Spleen (tissue), 11 donors: ENCODE data around the gene AUP1. TPM values are rescaled to one million over a fixed set of nuclear protein-coding genes. Genes with fewer than 3 reads are reported as not detected.

Source experiments
- DNase-seq: peaks from one replicate; pipeline ENCODE4 v3.0.0-alpha.2; 2020
- H3K27ac ChIP-seq, 8 donors: fragments of 200-600 bp; sonication (generic) in 7 of 8; 1 replicate in 4 of 8; 2 replicates in 4 of 8; pipeline versions ENCODE4 v1.5.0 to v1.8.0; 2016 to 2021; ENCODE audit warnings: inconsistent platforms in 4 of 8, mild to moderate bottlenecking in 4 of 8, moderate library complexity in 1 of 8
- H3K27me3 ChIP-seq, 7 donors: fragments of 200-600 bp; sonication (generic) in 6 of 7; replicated peaks in 1 of 7; 1 replicate in 4 of 7; 2 replicates in 3 of 7; pipeline versions ENCODE4 v1.5.0 to v1.8.0; 2016 to 2021; ENCODE audit warnings: inconsistent platforms in 3 of 7, mild to moderate bottlenecking in 1 of 7
- H3K36me3 ChIP-seq, 6 donors: fragments of 200-600 bp; sonication (generic) in 5 of 6; 1 replicate in 4 of 6; 2 replicates in 2 of 6; pipeline versions ENCODE4 v1.5.0 to v1.8.0; 2016 to 2021; ENCODE audit warnings: inconsistent platforms in 2 of 6
- H3K4me1 ChIP-seq, 6 donors: fragments of 200-600 bp; sonication (generic) in 5 of 6; 1 replicate in 3 of 6; 2 replicates in 3 of 6; pipeline versions ENCODE4 v1.5.0 to v1.8.0; 2016 to 2021; ENCODE audit warnings: inconsistent platforms in 3 of 6
- H3K4me3 ChIP-seq, 8 donors: fragments of 200-600 bp; sonication (generic) in 7 of 8; 1 replicate in 4 of 8; 2 replicates in 4 of 8; pipeline versions ENCODE4 v1.5.0 to v1.8.0; 2016 to 2021; ENCODE audit warnings: inconsistent platforms in 4 of 8, mild to moderate bottlenecking in 4 of 8, moderate library complexity in 2 of 8
- H3K9me3 ChIP-seq, 8 donors: fragments of 200-600 bp; sonication (generic) in 7 of 8; 1 replicate in 4 of 8; 2 replicates in 4 of 8; pipeline versions ENCODE4 v1.5.0 to v1.8.0; 2016 to 2021; ENCODE audit warnings: inconsistent platforms in 4 of 8
- POLR2A ChIP-seq, 3 donors: fragments of 450-650 bp; IDR thresholded peaks; one replicate each; pipeline ENCODE4 v1.5.1; 2017; ENCODE audit warnings: antibody characterized with exemption in 3 of 3, mild to moderate bottlenecking in 1 of 3
- POLR2AphosphoS5 ChIP-seq, 3 donors: sonication (generic); formaldehyde crosslinking; IDR thresholded peaks; one replicate each; pipeline ENCODE4 v1.5.1; 2017; ENCODE audit warnings: antibody characterized with exemption in 3 of 3
- WGBS, 5 donors: extraction: QIAGEN DNeasy Blood & Tissue Kit in 3 of 5; methylation state at CpG; one replicate each; pipeline versions ENCODE4 v1.1.5 to v1.1.7; 2013 to 2018; 5-methylcytosine and 5-hydroxymethylcytosine counted together
- intact Hi-C: fragments of 100-400 bp; cut with DNase I; formaldehyde crosslinking; loops from one replicate; pipeline ENCODE4 v1.15.0; 2023; ENCODE audit warnings: low total_unique reads
- polyA plus RNA-seq, 3 donors: library from polyadenylated mRNA; stranded (reverse); fragments of 200-250 nt; gene quantifications; one replicate each; pipeline ENCODE4 v1.2.1, GENCODE V29; 2013
- total RNA-seq, 7 donors: library from RNA; depleted of rRNA in 3 of 7; stranded (reverse); fragments of >200 nt in 3 of 7; fragmentation: NEBNext Ultra II Directional in 4 of 7; extraction: Animal tissue kit (Norgen Biotek cat#: 25700) in 4 of 7; gene quantifications; one replicate each; pipeline versions ENCODE4 v1.1.0 to v1.2.1, GENCODE V29; 2016 to 2021
- TF ChIP-seq, protein P1 (sequence below), 11 experiments: fragments of 200-600 bp in 7 of 11; fragments of 450-650 bp in 4 of 11; sonication (generic) in 4 of 11; IDR thresholded peaks in 8 of 11; conservative IDR thresholded peaks in 3 of 11; 1 replicate in 7 of 11; 2 replicates in 4 of 11; pipeline versions ENCODE4 v1.4.0 to v1.8.0; 2016 to 2021; ENCODE audit warnings: antibody characterized with exemption in 11 of 11, inconsistent platforms in 4 of 11, mild to moderate bottlenecking in 1 of 11
- donor health status: healthy with polysubstance abuse.
- donor health status: DM: no; HTN: no; CAD: no; lungs with moderate emphysema.
- donor health status: DM: no; HTN: no; CAD: no.
- donor health status: Bipolar disorder and iron deficiency.
- donor health status: healthy.
- donor health status: DM: no; HTN: no; CAD: no.
- donor health status: DM: yes; HTN: yes; CAD: no.

AUP1 gene
- total and polyA plus RNA-seq, 10 donors: 107 to 226 (median 135) TPM

DNA sequence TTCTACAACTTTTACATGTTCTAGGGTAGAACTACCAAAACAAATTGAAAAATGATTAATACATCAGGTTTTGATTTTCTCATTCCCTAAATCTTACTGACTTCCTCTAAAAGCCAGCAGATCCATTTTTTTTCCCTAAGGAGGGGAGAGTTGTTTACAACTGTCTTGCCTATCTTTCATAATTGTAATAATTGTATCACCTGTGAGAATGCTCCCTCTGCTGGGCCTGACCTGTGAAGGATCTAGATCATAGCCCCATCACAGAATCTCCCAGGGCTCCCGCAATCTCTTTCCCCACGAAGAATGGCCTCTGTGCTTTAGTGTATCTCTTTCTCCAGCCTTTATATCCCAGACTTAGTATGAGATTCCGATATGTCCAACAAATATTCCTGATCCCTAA, 15.1 kb upstream of the AUP1 start:
- Histone ChIP-seq H3K36me3 (no peaks in the 10 kb centered on the region), H3K4me3 (no peak overlapping the region), H3K9me3 (no peaks in the 10 kb centered on the region), H3K4me1 (peaks cover 4 to 31% (median 16%) of the 10 kb centered on the region in 6 donors), H3K27me3 (peaks cover 0 to 23% (median 12%) of the 10 kb centered on the region in 7 donors), H3K27ac (no peak overlapping the region)
- 85 to 93% (median 89%) methylated on average over 3 of the region's 3 CpGs for WGBS, 5 donors
- TF ChIP-seq POLR2A (IDR thresholded peaks at IDR 0.05) (no peak), POLR2AphosphoS5 (IDR thresholded peaks at IDR 0.05) (no peak)
- TF ChIP-seq, protein P1, sequence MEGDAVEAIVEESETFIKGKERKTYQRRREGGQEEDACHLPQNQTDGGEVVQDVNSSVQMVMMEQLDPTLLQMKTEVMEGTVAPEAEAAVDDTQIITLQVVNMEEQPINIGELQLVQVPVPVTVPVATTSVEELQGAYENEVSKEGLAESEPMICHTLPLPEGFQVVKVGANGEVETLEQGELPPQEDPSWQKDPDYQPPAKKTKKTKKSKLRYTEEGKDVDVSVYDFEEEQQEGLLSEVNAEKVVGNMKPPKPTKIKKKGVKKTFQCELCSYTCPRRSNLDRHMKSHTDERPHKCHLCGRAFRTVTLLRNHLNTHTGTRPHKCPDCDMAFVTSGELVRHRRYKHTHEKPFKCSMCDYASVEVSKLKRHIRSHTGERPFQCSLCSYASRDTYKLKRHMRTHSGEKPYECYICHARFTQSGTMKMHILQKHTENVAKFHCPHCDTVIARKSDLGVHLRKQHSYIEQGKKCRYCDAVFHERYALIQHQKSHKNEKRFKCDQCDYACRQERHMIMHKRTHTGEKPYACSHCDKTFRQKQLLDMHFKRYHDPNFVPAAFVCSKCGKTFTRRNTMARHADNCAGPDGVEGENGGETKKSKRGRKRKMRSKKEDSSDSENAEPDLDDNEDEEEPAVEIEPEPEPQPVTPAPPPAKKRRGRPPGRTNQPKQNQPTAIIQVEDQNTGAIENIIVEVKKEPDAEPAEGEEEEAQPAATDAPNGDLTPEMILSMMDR (IDR thresholded peaks at IDR 0.05 in 8 of 11, conservative IDR thresholded peaks at IDR 0.05 in 3 of 11): peak in 2 of 11 experiments; percentile 12 to 29
- intact Hi-C loops: no loop called here
- DNase-seq: no peak

DNA sequence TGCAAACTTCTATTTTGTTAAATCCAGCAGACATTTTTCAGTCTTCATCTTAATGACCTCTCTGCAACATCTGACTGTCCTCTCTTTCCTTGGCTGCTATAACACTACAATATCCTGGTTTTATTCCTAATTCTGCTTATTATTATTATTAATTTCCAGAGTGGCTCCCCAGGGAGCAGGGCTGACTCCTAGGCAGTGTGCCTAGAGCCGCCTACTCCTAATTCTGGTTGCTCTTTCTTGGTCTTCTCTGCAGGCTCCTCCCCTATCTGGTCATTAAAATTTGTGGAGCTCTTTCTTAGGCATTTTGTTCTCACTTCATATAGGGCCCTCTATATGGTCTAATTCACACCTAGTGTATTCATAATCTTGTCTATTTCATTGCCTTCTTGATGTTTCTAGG, 13.5 kb upstream of the AUP1 start:
- peaks cover 0 to 6% (median 0%) of the 10 kb centered on the region in 7 donors for H3K27me3 ChIP-seq
- H3K4me3 ChIP-seq: no peak overlapping the region
- intact Hi-C loops: no loop called here
- peaks cover 0 to 28% (median 4%) of the 10 kb centered on the region in 6 donors for H3K4me1 ChIP-seq
- no peaks in the 10 kb centered on the region for H3K9me3 ChIP-seq
- no peaks in the 10 kb centered on the region for H3K36me3 ChIP-seq
- no peak for DNase-seq
- no peak overlapping the region for H3K27ac ChIP-seq
- 89 to 98% (median 94%) methylated on average over 1 of the region's 1 CpG for WGBS, 5 donors
- no peak for TF ChIP-seq POLR2A (IDR thresholded peaks at IDR 0.05)
- TF ChIP-seq, protein P1 (IDR thresholded peaks at IDR 0.05 in 8 of 11, conservative IDR thresholded peaks at IDR 0.05 in 3 of 11): no peak
- no peak for TF ChIP-seq POLR2AphosphoS5 (IDR thresholded peaks at IDR 0.05)

DNA sequence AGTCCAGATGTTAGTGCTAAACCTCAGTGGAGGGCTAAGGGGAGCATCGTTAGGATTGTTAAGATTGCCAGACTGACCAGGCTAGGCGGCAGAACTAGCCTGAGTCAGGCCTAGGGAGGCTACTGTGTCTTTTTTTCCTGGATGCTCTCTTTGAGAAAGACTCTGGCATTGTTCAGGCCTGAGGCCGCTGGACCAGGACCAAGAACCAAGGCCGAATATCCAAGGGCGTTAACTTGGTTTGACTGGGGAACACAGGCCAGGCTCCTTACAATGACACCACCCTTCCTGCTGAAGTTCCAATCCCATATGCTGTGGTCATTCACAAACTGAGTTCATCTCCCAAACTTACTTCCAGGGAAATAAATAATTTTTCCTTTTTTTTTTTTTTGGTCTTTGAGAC, 10.8 kb upstream of the AUP1 start:
- H3K4me3 ChIP-seq: no peak overlapping the region
- intact Hi-C loops: no loop called here
- no peaks in the 10 kb centered on the region for H3K36me3 ChIP-seq
- no peak for DNase-seq
- H3K27ac ChIP-seq: peak overlapping the region in 2 of 8 donors; percentile 50 to 66
- H3K9me3 ChIP-seq: no peaks in the 10 kb centered on the region
- TF ChIP-seq POLR2AphosphoS5 (IDR thresholded peaks at IDR 0.05) (peak in 1 of 3 donors; percentile 16), POLR2A (IDR thresholded peaks at IDR 0.05) (no peak)
- TF ChIP-seq, protein P1 (IDR thresholded peaks at IDR 0.05 in 8 of 11, conservative IDR thresholded peaks at IDR 0.05 in 3 of 11): no peak
- H3K27me3 ChIP-seq: no peaks in the 10 kb centered on the region
- H3K4me1 ChIP-seq: peaks cover 0 to 26% (median 2%) of the 10 kb centered on the region in 6 donors
- 66 to 87% (median 79%) methylated on average over 5 of the region's 5 CpGs for WGBS, 5 donors

DNA sequence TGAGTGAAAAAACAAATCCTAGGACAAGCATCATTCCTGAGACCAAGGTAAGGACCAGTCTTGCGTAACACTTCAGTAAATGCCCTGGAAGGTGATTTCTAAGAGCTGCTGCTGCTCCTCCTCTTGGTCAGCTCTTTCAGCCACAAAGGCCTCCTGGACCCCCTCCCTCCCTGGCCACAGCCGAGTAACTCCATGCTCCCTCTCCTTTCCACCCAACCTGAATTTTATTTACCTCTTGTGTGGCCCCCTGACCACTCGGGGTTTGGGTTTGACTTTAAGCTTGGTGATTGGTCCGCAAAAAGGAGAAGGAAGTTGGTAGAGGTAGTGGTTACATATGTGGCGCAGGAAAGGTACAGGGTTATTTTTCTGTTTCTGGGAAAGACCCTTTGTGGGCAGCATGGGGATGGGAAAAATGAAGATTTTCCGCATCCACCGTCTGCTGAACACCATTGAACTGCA, 9.4 kb upstream of the AUP1 start:
- no peak for DNase-seq
- peak overlapping the region in 6 of 8 donors; percentile 6 to 66 (median 56) for H3K27ac ChIP-seq
- intact Hi-C loops: no loop called here
- H3K9me3 ChIP-seq: no peaks in the 10 kb centered on the region
- H3K4me3 ChIP-seq: peak overlapping the region in 2 of 8 donors; percentile 6 to 45
- H3K36me3 ChIP-seq: peaks cover 0 to 7% (median 0%) of the 10 kb centered on the region in 6 donors
- TF ChIP-seq POLR2A (IDR thresholded peaks at IDR 0.05) (no peak), POLR2AphosphoS5 (IDR thresholded peaks at IDR 0.05) (no peak)
- TF ChIP-seq, protein P1 (IDR thresholded peaks at IDR 0.05 in 8 of 11, conservative IDR thresholded peaks at IDR 0.05 in 3 of 11): no peak
- 29 to 52% (median 33%) methylated on average over 7 of the region's 7 CpGs for WGBS, 5 donors
- peaks cover 0 to 26% (median 2%) of the 10 kb centered on the region in 6 donors for H3K4me1 ChIP-seq
- no peaks in the 10 kb centered on the region for H3K27me3 ChIP-seq
